HFFc6 (cell line): ENCODE data around the gene CDA. TPM values are rescaled to one million over a fixed set of nuclear protein-coding genes. Genes with fewer than 3 reads are reported as not detected.

Experiments
- DNase-seq: peaks from one replicate; pipeline ENCODE4 v3.0.0-alpha.2; 2018
- H3K27ac Mint-ChIP-seq: 2 replicates; pipeline ENCODE4 v1.8.0; 2020; ENCODE audit warnings: mild to moderate bottlenecking, mixed read lengths
- H3K27me3 Mint-ChIP-seq: 2 replicates; pipeline ENCODE4 v1.8.0; 2021; ENCODE audit warnings: mild to moderate bottlenecking, moderate library complexity, mixed read lengths; ENCODE audit not compliant: insufficient read depth
- H3K36me3 Mint-ChIP-seq: 2 replicates; pipeline ENCODE4 v1.8.0; 2021; ENCODE audit warnings: low read depth, mixed read lengths
- H3K4me1 Mint-ChIP-seq: 2 replicates; pipeline ENCODE4 v1.8.0; 2020; ENCODE audit warnings: low read depth, mixed read lengths
- H3K4me3 Mint-ChIP-seq: 2 replicates; pipeline ENCODE4 v1.8.0; 2020; ENCODE audit warnings: mild to moderate bottlenecking, moderate library complexity, mixed read lengths
- H3K9me3 Mint-ChIP-seq: 2 replicates; pipeline ENCODE4 v1.8.0; 2020; ENCODE audit warnings: mild to moderate bottlenecking, mixed read lengths
- CTCF ChIP-seq: fragments of 200-600 bp; sonication (generic); IDR thresholded peaks from 2 replicates; pipeline ENCODE4 v1.5.0; 2021; ENCODE audit warnings: antibody characterized with exemption, mild to moderate bottlenecking
- total RNA-seq, 6 experiments: library from RNA; stranded (reverse); fragmentation: NEBNext Ultra II Directional; extraction: Animal tissue kit (Norgen Biotek cat#: 25700); gene quantifications; 2 replicates in 1 of 6; 3 replicates in 5 of 6; pipeline ENCODE4 v1.2.3, GENCODE V29; 2021

The CDA gene
- total RNA-seq, 6 experiments from 2014 or later = 6.7 to 15.4 (median 13.3) TPM

- TF ChIP-seq CTCF = no peak
- H3K4me1 Mint-ChIP-seq = no peaks in the 10 kb centered on the region
- no peak for DNase-seq
- no peaks in the 10 kb centered on the region for H3K9me3 Mint-ChIP-seq
- H3K27ac Mint-ChIP-seq = no peak overlapping the region
- H3K36me3 Mint-ChIP-seq = no peaks in the 10 kb centered on the region
- H3K27me3 Mint-ChIP-seq = peaks cover 49% of the 10 kb centered on the region
- no peak overlapping the region for H3K4me3 Mint-ChIP-seq
These were observed 36.0 kb upstream of the CDA start for GRCh38 chr1:20552728-20553445.

GRCh38 chr1:20555025-20555757 lies 33.7 kb upstream of the CDA start:
- no peaks in the 10 kb centered on the region for H3K9me3 Mint-ChIP-seq
- no peak overlapping the region for H3K27ac Mint-ChIP-seq
- no peak for TF ChIP-seq CTCF
- no peak for DNase-seq
- no peaks in the 10 kb centered on the region for H3K36me3 Mint-ChIP-seq
- peaks cover 43% of the 10 kb centered on the region for H3K27me3 Mint-ChIP-seq
- no peaks in the 10 kb centered on the region for H3K4me1 Mint-ChIP-seq
- no peak overlapping the region for H3K4me3 Mint-ChIP-seq

- Mint-ChIP-seq H3K27ac (no peak overlapping the region), H3K27me3 (peaks cover 46% of the 10 kb centered on the region), H3K36me3 (no peaks in the 10 kb centered on the region), H3K4me1 (no peaks in the 10 kb centered on the region), H3K9me3 (no peaks in the 10 kb centered on the region), H3K4me3 (no peak overlapping the region)
- no peak for TF ChIP-seq CTCF
- DNase-seq = no peak
These were observed 33.2 kb upstream of the CDA start for GRCh38 chr1:20555758-20556120.

- Mint-ChIP-seq H3K27ac (no peak overlapping the region), H3K27me3 (peaks cover 40% of the 10 kb centered on the region), H3K36me3 (no peaks in the 10 kb centered on the region), H3K9me3 (no peaks in the 10 kb centered on the region), H3K4me1 (no peaks in the 10 kb centered on the region), H3K4me3 (no peak overlapping the region)
- no peak for TF ChIP-seq CTCF
- no peak for DNase-seq
These were observed 30.7 kb upstream of the CDA start for GRCh38 chr1:20558191-20558590.

- Mint-ChIP-seq H3K9me3 (no peaks in the 10 kb centered on the region), H3K4me3 (no peak overlapping the region), H3K27me3 (peaks cover 34% of the 10 kb centered on the region), H3K36me3 (no peaks in the 10 kb centered on the region), H3K27ac (no peak overlapping the region), H3K4me1 (no peaks in the 10 kb centered on the region)
- no peak for DNase-seq
- TF ChIP-seq CTCF = no peak
These were observed 27.9 kb upstream of the CDA start for GRCh38 chr1:20560966-20561365.
